GM12801 (cell line): ENCODE results near the gene WNK2.

Experiments
- CTCF ChIP-seq: IDR thresholded peaks from one replicate; pipeline ENCODE4 v1.5.1; 2011; ENCODE audit warnings: control low read depth; ENCODE audit not compliant: insufficient read length; ENCODE audit errors: extremely low read depth

WNK2 gene

GRCh38 chr9:93297659-93298497 is 113.9 kb downstream of the WNK2 start:
- TF ChIP-seq CTCF: no peak

DNA sequence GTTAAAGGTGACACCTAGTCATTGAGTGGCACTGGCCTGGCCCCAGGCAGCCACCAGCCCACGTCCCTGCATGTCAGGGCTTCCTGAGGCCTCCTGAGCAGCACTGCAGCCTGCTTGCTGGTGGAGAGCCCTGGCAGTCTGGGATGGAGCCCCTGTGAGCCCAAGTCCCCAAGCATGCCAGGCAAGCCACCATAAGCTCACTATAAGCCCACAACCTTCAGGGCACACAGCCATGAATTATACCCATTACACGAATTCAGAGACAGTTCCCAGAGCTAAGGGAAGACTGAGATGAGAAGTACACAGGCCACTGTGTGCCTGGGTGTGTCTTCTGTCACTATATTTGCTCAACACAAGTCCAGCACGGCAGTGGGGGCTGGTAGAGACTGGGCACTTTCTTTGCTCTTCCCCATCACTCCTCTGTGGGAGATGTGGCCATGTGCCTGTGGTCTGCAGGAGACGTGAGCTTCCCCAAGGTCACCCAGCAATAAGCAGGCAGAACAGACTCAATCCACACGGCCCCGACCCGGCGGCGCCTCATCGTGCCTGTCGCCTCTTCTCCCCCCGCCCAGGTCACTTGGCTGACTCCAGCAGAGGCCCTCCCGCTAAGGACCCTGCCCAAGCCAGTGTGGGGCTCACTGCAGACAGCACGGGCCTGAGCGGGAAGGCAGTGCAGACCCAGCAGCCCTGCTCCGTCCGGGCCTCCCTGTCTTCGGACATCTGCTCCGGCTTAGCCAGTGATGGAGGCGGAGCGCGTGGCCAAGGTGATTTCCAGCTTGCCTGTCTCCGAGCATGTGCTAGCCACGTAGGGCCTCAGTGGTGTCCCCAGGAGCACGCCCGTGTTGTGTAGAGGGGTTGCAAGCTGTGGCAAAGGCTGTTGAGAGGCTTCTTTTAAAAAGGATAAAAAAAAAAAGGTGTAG is 114.8 kb downstream of the WNK2 start:
- TF ChIP-seq CTCF: no peak

- TF ChIP-seq CTCF: no peak
These were observed 115.7 kb downstream of the WNK2 start for GRCh38 chr9:93299418-93300174.

GRCh38 chr9:93300175-93300572 is 116.2 kb downstream of the WNK2 start:
- TF ChIP-seq CTCF: no peak

GRCh38 chr9:93300585-93301081 is 116.7 kb downstream of the WNK2 start:
- TF ChIP-seq CTCF: no peak

DNA sequence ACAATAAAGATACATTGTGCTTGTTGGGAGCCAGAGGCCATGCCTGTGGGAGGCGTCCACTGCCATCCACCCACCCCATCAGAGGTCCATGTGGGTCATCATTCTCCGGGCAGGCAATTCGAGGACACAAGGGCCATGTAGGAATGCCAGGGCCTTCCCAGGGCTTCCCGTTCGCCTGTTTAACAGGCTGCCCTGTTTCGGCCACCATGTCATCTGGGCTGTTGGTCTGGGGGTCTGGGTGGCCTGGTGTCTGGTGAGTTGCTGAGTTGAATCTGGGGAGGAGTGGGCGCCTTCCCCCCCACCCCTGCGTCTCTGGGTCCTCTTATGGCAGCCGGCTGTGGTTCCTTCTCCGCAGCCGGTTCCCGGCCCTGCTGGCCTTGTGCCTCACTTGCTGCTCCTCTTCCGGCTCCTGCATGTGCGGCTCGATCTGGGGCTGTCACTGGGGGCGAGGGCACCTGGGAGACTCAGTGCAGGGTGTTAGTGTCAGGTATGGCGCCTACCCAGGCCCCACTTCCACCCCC is 117.4 kb downstream of the WNK2 start:
- TF ChIP-seq CTCF: no peak
